NB4 (cell line): Measurements from ENCODE around the gene TENM4.

Experiments
- DNase-seq: peaks from one replicate; pipeline ENCODE4 v3.0.0; 2010; ENCODE audit warnings: low read depth
- H3K4me3 ChIP-seq: one replicate; pipeline ENCODE4 v1.5.1; 2011; ENCODE audit warnings: mild to moderate bottlenecking, low read depth, low read length, moderate library complexity
- MYC ChIP-seq: IDR thresholded peaks from 2 replicates; pipeline ENCODE4 v1.6.1; 2011; ENCODE audit warnings: low read depth, low read length
- POLR2A ChIP-seq: IDR thresholded peaks from 2 replicates; pipeline ENCODE4 v1.6.1; 2011; ENCODE audit warnings: mild to moderate bottlenecking; ENCODE audit not compliant: insufficient read length; ENCODE audit errors: extremely low read depth
- TF ChIP-seq, protein P1 (sequence below): IDR thresholded peaks from one replicate; pipeline ENCODE4 v1.5.1; 2012; ENCODE audit warnings: low read depth, low read length
- TF ChIP-seq, protein P2 (sequence below): IDR thresholded peaks from 2 replicates; pipeline ENCODE4 v1.6.1; 2011; ENCODE audit warnings: low read depth, low read length

Gene TENM4

DNA sequence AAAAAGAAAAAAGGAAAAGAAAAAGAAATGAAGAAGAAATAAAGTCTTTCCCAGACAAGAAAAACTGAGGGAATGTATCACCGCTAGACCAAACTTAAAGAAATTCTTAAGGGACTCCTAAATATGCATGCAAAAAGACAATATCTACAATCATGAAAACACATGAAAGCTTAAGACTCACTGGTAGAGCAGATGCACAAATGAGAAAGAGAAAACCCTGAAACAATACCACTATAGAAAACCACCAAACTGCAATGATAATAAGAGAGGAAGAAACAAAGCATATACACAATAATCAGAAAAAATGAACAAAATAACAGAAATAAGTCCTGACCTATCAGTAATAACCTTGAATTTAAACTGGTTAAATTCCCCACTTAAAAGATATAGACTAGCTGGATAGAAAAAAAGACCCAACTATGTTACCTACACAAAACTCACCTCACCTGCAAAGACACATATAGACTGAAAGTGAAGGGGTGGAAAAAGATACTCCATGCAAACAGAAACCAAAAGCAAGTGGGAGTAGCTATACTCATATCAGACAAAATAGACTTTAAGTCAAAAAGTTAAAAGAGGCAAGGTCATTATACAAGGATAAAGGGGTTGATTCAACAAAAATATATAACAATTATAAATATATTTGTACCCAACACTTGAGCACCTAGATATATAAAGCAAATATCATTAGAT, 804.9 kb downstream of the TENM4 start:
- DNase-seq: no peak
- H3K4me3 ChIP-seq: no peak overlapping the region
- TF ChIP-seq MYC (no peak), POLR2A (no peak)
- TF ChIP-seq, protein P1, sequence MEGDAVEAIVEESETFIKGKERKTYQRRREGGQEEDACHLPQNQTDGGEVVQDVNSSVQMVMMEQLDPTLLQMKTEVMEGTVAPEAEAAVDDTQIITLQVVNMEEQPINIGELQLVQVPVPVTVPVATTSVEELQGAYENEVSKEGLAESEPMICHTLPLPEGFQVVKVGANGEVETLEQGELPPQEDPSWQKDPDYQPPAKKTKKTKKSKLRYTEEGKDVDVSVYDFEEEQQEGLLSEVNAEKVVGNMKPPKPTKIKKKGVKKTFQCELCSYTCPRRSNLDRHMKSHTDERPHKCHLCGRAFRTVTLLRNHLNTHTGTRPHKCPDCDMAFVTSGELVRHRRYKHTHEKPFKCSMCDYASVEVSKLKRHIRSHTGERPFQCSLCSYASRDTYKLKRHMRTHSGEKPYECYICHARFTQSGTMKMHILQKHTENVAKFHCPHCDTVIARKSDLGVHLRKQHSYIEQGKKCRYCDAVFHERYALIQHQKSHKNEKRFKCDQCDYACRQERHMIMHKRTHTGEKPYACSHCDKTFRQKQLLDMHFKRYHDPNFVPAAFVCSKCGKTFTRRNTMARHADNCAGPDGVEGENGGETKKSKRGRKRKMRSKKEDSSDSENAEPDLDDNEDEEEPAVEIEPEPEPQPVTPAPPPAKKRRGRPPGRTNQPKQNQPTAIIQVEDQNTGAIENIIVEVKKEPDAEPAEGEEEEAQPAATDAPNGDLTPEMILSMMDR: no peak
- TF ChIP-seq, protein P2, sequence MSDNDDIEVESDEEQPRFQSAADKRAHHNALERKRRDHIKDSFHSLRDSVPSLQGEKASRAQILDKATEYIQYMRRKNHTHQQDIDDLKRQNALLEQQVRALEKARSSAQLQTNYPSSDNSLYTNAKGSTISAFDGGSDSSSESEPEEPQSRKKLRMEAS: no peak

DNA sequence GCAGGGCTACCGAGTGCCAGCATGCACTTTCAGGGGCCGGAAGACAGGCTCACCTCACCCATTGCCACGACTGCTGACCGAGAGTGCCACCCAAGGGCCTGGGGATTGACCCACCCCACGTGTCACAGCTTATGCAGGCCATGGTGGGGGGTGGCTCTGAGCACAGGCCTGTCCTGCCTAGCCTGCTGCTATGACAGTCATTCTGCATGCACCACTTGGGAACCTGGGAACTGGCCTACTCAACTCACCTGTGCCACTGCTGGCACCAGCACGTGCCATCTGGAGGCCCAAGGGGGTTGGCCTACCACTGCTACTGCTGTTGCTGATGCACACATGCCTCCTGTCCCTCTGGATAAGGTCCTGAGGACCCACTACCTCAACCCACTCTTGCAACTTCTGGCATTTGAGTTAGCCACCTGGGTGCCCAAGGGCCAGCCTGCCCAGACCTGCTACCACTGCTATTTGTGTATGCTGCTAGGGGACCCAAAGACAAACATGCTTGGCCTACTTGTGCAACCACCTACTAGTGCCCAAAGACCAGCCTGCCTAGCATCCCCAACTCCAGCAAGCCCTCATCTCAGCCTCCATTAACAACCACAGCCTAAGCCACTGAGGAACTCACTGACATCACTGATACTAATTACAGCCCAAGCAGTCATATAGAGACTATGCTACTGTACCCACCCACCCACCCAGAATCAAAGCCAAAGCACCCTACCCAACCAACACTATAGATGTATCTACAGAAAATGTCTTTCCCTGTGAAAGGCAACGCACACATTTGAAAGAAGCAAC, 807.1 kb downstream of the TENM4 start:
- no peak for DNase-seq
- TF ChIP-seq POLR2A: no peak
- TF ChIP-seq, protein P2: no peak
- TF ChIP-seq, protein P1: no peak
- TF ChIP-seq MYC: no peak
- H3K4me3 ChIP-seq: no peak overlapping the region

DNA sequence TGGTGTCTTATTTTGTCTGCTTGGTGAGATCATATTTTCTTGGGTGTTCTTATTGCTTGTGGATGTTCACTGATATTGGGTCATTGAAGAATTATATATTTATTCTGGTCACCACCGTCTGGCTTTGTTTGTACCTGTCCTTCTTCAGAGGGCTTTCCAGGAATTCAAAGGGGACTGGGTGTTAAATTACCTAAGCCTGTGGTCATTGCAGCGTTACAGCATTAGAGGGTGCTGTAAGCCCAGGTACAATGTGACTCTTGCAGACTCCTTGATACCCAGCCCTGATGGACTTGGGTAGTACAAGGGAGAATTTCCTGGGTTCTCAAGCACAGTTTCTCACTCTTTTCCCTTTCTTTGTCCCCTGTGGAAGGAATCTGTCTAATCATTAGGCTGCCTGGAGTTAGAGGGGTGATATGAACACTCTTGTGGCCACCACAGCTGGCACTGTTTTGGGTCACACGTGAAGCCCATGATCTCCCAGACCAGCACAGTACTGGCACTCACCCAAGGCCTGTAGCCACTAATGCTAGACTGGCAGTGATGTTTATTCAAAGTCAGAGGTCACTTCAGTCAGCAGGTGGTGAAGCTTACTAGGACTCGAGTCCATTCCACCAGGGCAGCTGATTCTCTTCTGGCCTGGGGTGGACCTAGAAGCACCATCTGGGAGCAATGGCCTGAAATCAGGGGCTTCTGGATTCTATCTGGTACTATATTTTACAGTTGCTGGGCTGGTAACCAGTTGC, 810.1 kb downstream of the TENM4 start:
- no peak overlapping the region for H3K4me3 ChIP-seq
- TF ChIP-seq, protein P2: no peak
- no peak for TF ChIP-seq MYC
- TF ChIP-seq POLR2A: no peak
- TF ChIP-seq, protein P1: no peak
- DNase-seq: no peak

DNA sequence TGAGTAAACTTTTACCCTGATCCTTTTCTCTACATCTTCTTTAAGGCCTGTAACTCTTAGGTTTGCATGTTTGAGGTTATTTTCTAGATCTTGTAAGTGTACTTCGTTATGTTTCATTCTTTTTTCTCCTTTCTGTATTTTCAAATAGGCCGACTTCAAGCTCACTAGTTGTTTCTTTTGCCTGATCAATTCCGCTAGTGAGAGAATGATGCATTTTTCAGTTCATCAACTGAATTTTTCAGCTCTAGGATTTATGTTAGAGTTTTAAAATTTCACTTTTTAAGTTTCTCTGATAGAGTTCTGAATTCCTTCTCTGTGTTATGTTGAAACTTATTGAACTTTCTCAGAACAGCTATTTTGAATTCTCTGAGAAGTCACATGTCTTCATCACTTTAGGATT, 810.7 kb downstream of the TENM4 start:
- H3K4me3 ChIP-seq: no peak overlapping the region
- DNase-seq: no peak

DNA sequence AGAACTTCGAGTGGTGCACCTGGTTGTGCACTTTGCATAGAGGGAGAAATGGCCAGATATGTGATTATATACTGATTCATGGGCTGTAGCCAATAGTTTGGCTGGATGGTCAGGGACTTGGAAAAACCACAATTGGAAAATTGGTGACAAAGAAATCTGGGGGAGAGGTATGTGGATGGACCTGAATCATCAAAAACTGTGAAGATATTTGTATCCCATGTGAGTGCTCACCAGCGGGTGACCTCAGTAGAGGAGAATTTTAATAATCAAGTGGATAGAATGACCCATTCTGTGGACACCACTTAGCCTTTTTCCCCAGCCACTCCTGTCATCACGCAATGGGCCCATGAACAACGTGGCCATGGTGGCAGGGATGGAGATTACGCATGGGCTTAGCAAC, 818.2 kb downstream of the TENM4 start:
- DNase-seq: no peak
- TF ChIP-seq, protein P1: no peak
- TF ChIP-seq POLR2A (no peak), MYC (no peak)
- TF ChIP-seq, protein P2: no peak
- no peak overlapping the region for H3K4me3 ChIP-seq

More for the DNA sequence above, 810.7 kb downstream of the TENM4 start:
- no peak for TF ChIP-seq POLR2A
- TF ChIP-seq, protein P1: no peak
- TF ChIP-seq, protein P2: no peak
- no peak for TF ChIP-seq MYC
